A549 (cell line): ENCODE results near the gene TSR3.

Source experiments
- CTCF ChIP-seq: fragments of >200 bp; sonication (Bioruptor Twin); formaldehyde crosslinking; IDR thresholded peaks from 3 replicates; pipeline ENCODE4 v1.5.1; 2016
- FOSL2 ChIP-seq, 2 experiments: fragments of 450-650 bp in 1 of 2; fragments of >200 bp in 1 of 2; sonication (Bioruptor Twin) in 1 of 2; formaldehyde crosslinking; IDR thresholded peaks; 2 replicates each; pipeline versions ENCODE4 v1.5.0 to v1.6.1; 2016 to 2020; ENCODE audit warnings: mild to moderate bottlenecking in 1 of 2, moderate library complexity in 1 of 2
- HOXA7 ChIP-seq: fragments of 250-450 bp; sonication (Bioruptor Pico); IDR thresholded peaks from 2 replicates; pipeline ENCODE4 v1.5.0; 2020; ENCODE audit warnings: mild to moderate bottlenecking, moderate library complexity
- JUNB ChIP-seq: fragments of >200 bp; sonication (Bioruptor Twin); formaldehyde crosslinking; IDR thresholded peaks from 2 replicates; pipeline ENCODE4 v1.6.1; 2016
- MAZ ChIP-seq: fragments of 150-350 bp; IDR thresholded peaks from 2 replicates; pipeline ENCODE4 v1.6.1; 2014; ENCODE audit warnings: antibody characterized with exemption, low read depth, low read length, borderline replicate concordance
- POLR2A ChIP-seq: IDR thresholded peaks from 2 replicates; pipeline ENCODE4 v1.6.1; 2012; ENCODE audit warnings: mild to moderate bottlenecking, low read length

GRCh38 chr16:1362807-1363206 is 11.1 kb upstream of the TSR3 start:
- TF ChIP-seq POLR2A (no peak), HOXA7 (CRISPR knock-in tag) (no peak), CTCF (no peak), FOSL2 (IDR thresholded peaks at IDR 0.05) (no peak), FOSL2 (CRISPR knock-in tag; IDR thresholded peaks at IDR 0.05) (no peak), MAZ (no peak), JUNB (no peak)
